SU-DHL-6 (cell line): ENCODE data around the gene PRDX3.

ENCODE experiments used
- H2AFZ ChIP-seq: fragments of 200-600 bp; sonication (generic); 2 replicates; pipeline ENCODE4 v1.6.1; 2014; ENCODE audit warnings: low read depth, mild to moderate bottlenecking, moderate library complexity, mixed read lengths, antibody characterized with exemption, low read length; ENCODE audit not compliant: severe bottlenecking
- H3F3A ChIP-seq: fragments of 200-600 bp; shearing (Covaris generic); 2 replicates; pipeline ENCODE4 v1.6.0; 2016; ENCODE audit warnings: antibody characterized with exemption, mild to moderate bottlenecking; ENCODE audit not compliant: insufficient read depth
- H3K27ac ChIP-seq: fragments of 200-600 bp; sonication (generic); 2 replicates; pipeline ENCODE4 v1.5.1; 2016; ENCODE audit warnings: low read depth, mild to moderate bottlenecking, low read length, moderate library complexity, mixed read lengths
- H3K27me3 ChIP-seq: fragments of 200-600 bp; sonication (generic), shearing (Covaris generic); 2 replicates; pipeline ENCODE4 v1.6.0; 2014; ENCODE audit warnings: mild to moderate bottlenecking, low read length
- H3K36me3 ChIP-seq: fragments of 200-600 bp; sonication (generic); 2 replicates; pipeline ENCODE4 v1.6.1; 2014; ENCODE audit warnings: mild to moderate bottlenecking, low read length, mixed read lengths
- H3K4me2 ChIP-seq: fragments of 300-600, 200-600 bp; shearing (Covaris generic), sonication (generic); 2 replicates; pipeline ENCODE4 v1.6.0; 2014; ENCODE audit warnings: low read length, low read depth, mild to moderate bottlenecking; ENCODE audit not compliant: poor library complexity, severe bottlenecking
- H3K4me3 ChIP-seq: fragments of 200-600 bp; sonication (generic); 2 replicates; pipeline ENCODE4 v1.5.1; 2014; ENCODE audit warnings: antibody characterized with exemption, low read length, mild to moderate bottlenecking, mixed read lengths; ENCODE audit not compliant: insufficient read depth, poor library complexity, severe bottlenecking
- H3K79me2 ChIP-seq: fragments of 200-600 bp; sonication (generic); 2 replicates; pipeline ENCODE4 v1.6.1; 2014; ENCODE audit warnings: mild to moderate bottlenecking, low read length, moderate library complexity; ENCODE audit not compliant: insufficient read depth
- H3K9ac ChIP-seq: fragments of 200-600 bp; sonication (generic); 2 replicates; pipeline ENCODE4 v1.7.0; 2014; ENCODE audit warnings: mild to moderate bottlenecking, low read length
- H3K9me2 ChIP-seq: fragments of 200-600 bp; sonication (generic); replicated peaks from 2 replicates; pipeline ENCODE4 v1.6.1; 2014; ENCODE audit warnings: low read length; ENCODE audit not compliant: insufficient read depth
- H3K9me3 ChIP-seq: fragments of 200-600 bp; sonication (generic); 2 replicates; pipeline ENCODE4 v1.6.1; 2014; ENCODE audit warnings: low read length, mixed read lengths; ENCODE audit not compliant: insufficient read depth
- H4K20me1 ChIP-seq: fragments of 200-600 bp; sonication (generic); 2 replicates; pipeline ENCODE4 v1.6.1; 2014; ENCODE audit warnings: low read depth, mild to moderate bottlenecking, antibody characterized with exemption, low read length, moderate library complexity, mixed read lengths
- EZH2phosphoT487 ChIP-seq: fragments of 200-600 bp; sonication (generic), shearing (Covaris generic); conservative IDR thresholded peaks from 2 replicates; pipeline ENCODE4 v1.6.1; 2018; ENCODE audit warnings: mild to moderate bottlenecking, antibody characterized with exemption, low read length, moderate library complexity, mixed read lengths
- TF ChIP-seq, protein P1 (sequence below): fragments of 200-600 bp; sonication (generic); IDR thresholded peaks from one replicate; pipeline ENCODE4 v1.5.1; 2017; ENCODE audit warnings: antibody characterized with exemption, mild to moderate bottlenecking, low read length, moderate library complexity; ENCODE audit not compliant: insufficient read depth, poor library complexity, severe bottlenecking

The PRDX3 gene

DNA sequence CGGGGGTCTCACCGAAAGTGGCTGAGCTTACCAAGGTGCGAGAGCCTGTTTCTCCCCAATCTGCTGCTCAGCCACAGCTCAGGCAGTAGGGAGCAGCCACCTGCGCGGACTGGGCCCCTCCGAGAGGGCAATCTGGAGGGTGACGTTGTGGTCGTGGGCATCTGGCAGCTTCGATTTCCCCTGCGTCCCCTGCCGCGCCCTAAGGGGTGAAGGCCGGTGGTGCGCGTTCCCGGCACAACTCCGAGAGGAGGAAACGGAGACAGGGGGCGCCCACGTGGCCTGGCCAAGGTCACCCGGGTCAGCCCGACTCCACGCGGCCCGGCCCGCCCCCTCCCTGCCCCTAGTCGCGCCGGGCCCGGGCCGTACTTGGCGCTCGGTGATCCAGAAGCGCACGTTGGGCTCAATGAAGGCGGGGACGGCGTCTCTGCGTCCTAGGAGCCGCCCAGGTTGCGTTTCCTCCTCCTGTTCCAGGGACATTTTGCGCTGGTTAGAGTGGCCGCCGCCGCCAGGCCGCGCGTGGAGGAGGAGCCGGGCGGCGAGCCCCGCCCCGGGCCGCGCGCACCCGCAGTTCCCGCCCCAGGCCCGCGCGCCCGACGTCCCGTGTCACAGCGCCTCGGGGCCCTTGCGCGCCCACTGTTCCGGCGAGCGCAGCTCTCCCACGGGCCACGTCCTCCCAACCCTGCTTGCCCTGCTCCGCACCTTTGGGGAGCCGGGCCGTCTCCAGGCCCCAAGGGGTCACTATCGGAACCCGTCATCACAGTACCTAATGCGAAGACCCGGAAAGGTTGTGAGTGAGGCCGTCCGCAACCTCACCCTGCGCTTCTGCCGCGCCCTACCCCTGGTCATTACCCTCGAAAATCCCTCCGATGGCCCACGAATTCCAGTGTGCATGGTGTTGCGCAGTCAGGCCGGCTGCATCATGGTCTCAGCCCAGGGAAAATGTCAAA, 13.2 kb downstream of the PRDX3 start, which contains the start of gene SFXN4:
Gene SFXN4 (minus strand): TSS at position 544 of the 947 bp plus-strand sequence. CDS start 67 bp downstream, at position 477.
- Histone ChIP-seq H2AFZ (peak within 1 kb of the TSS; percentile 76), H3K27me3 (no peaks in the 10 kb centered on the region), H3K9me3 (no peaks in the 10 kb centered on the region), H3K9me2 (no peaks in the 10 kb centered on the region), H4K20me1 (no peaks in the 10 kb centered on the region), H3K36me3 (peaks cover 14% of the 10 kb centered on the region), H3K79me2 (peaks cover 12% of the 10 kb centered on the region), H3K27ac (peak within 1 kb of the TSS; percentile 79), H3K4me3 (peak within 1 kb of the TSS; percentile 78), H3K9ac (peak within 1 kb of the TSS; percentile 87), H3F3A (peaks cover 39% of the 10 kb centered on the region), H3K4me2 (peak within 1 kb of the TSS; percentile 88)
- TF ChIP-seq EZH2phosphoT487: no peak
- TF ChIP-seq, protein P1, sequence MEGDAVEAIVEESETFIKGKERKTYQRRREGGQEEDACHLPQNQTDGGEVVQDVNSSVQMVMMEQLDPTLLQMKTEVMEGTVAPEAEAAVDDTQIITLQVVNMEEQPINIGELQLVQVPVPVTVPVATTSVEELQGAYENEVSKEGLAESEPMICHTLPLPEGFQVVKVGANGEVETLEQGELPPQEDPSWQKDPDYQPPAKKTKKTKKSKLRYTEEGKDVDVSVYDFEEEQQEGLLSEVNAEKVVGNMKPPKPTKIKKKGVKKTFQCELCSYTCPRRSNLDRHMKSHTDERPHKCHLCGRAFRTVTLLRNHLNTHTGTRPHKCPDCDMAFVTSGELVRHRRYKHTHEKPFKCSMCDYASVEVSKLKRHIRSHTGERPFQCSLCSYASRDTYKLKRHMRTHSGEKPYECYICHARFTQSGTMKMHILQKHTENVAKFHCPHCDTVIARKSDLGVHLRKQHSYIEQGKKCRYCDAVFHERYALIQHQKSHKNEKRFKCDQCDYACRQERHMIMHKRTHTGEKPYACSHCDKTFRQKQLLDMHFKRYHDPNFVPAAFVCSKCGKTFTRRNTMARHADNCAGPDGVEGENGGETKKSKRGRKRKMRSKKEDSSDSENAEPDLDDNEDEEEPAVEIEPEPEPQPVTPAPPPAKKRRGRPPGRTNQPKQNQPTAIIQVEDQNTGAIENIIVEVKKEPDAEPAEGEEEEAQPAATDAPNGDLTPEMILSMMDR: no peak

DNA sequence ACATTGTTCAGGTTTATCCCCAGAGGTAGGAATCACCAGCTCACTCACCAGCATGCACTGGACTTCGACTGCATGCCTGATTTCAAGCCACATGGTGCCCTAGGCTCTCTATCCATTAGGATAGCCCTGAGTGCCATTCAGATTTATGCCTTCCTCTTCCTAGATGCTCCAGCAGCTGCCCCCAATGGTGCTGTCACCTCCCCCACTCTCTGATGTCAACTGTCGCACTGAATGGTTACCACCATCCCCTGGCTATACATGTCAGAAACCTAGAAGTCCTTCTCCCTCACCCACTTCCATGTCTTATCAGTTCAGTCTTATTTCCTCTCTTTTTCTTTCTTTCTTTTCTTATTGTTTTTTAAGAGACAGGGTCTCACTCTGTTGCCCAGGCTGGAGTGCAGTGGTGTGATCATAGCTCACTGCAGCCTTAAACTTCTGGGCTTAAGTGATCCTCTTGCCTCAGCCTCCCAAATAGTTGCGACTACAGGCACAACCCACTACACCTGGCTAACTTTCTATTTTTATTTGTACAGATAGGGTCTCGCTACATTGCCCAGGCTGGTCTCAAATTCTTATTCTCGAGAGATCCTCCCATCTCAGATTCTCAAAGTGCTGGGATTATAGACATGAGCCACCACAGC, 16.0 kb downstream of the PRDX3 start:
- H3K4me3 ChIP-seq: no peak overlapping the region
- H4K20me1 ChIP-seq: no peaks in the 10 kb centered on the region
- H3K27ac ChIP-seq: peak overlapping the region; percentile 35; the same call in 1 of the 2 replicates
- no peak overlapping the region for H3K9ac ChIP-seq
- H2AFZ ChIP-seq: no peak overlapping the region
- H3K9me2 ChIP-seq: no peaks in the 10 kb centered on the region
- peaks cover 16% of the 10 kb centered on the region for H3K79me2 ChIP-seq
- no peaks in the 10 kb centered on the region for H3K27me3 ChIP-seq
- peaks cover 11% of the 10 kb centered on the region; the same call in 1 of the 2 replicates for H3K36me3 ChIP-seq
- peaks cover 22% of the 10 kb centered on the region; the same call in 1 of the 2 replicates for H3F3A ChIP-seq
- no peaks in the 10 kb centered on the region for H3K9me3 ChIP-seq
- TF ChIP-seq, protein P1: no peak
- no peak for TF ChIP-seq EZH2phosphoT487
- peak overlapping the region; percentile 88 for H3K4me2 ChIP-seq

DNA sequence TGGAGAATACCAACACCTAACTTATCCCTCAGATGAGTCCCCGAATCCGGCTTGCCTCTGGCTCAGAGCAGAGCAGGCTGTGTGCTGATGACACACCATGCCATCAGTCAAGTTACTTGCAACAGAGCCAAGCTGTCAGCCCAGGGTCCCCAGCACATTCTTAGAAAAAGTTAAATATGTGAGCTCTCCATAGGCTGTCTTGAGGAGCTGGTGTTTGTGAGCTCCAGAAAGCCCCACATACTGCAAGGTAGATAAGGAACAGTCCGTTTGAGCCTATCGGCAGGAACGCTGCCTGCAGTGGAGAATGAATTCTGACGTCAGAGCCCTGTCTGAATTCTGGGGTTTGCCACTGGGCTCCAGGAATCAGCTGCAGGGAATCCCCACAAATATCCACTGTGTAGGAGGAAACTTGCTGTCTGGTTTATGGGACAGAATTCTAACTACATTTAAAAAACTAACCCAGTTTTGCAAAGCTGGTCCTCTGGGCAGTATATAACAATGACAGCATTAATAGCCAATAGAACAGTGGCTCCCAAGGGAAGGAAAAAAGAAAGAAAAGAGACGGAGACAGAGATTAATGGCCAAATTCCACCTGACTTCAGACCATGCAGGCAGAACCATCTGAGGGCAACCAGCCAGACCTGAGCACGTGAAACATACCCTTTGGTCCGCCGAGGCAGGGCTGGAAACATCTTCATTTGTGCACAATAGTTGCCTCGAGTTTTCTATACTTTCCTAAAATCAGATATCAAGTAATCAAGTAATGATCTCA, 16.7 kb downstream of the PRDX3 start:
- H3K9ac ChIP-seq: no peak overlapping the region
- H4K20me1 ChIP-seq: no peaks in the 10 kb centered on the region
- no peaks in the 10 kb centered on the region for H3K9me3 ChIP-seq
- H3K27ac ChIP-seq: no peak overlapping the region
- no peak overlapping the region for H3K4me3 ChIP-seq
- H3K36me3 ChIP-seq: peaks cover 12% of the 10 kb centered on the region; the same call in 1 of the 2 replicates
- no peaks in the 10 kb centered on the region for H3K9me2 ChIP-seq
- peaks cover 16% of the 10 kb centered on the region for H3K79me2 ChIP-seq
- TF ChIP-seq, protein P1: no peak
- TF ChIP-seq EZH2phosphoT487: no peak
- H3K4me2 ChIP-seq: no peak overlapping the region
- no peak overlapping the region for H2AFZ ChIP-seq
- peaks cover 16% of the 10 kb centered on the region; the same call in 1 of the 2 replicates for H3F3A ChIP-seq
- H3K27me3 ChIP-seq: no peaks in the 10 kb centered on the region
